ENCODE measurements around the gene XAB2.

GRCh38 chr19:7629347-7630054 is at the start of gene XAB2, which contains the start of gene PET100:
- TF ChIP-seq CTCF (IDR thresholded peaks at IDR 0.05; ENCODE audit: low read depth, low read length, poor library complexity, severe bottlenecking) (no peak), EZH2phosphoT487 (IDR thresholded peaks at IDR 0.05; ENCODE audit: borderline replicate concordance, low read length) (no peak)

All from DOHH2 (cell line).